SK-N-MC (cell line): Measurements from ENCODE around the gene CRIM1.

ENCODE experiments used
- EZH2 ChIP-seq: fragments of 200-600 bp; sonication (generic); IDR thresholded peaks from one replicate; pipeline ENCODE4 v1.6.1; 2017; ENCODE audit warnings: antibody characterized with exemption
- POLR2AphosphoS5 ChIP-seq: IDR thresholded peaks from 2 replicates; pipeline ENCODE4 v1.6.1; 2012; ENCODE audit warnings: mild to moderate bottlenecking, low read depth, low read length, borderline replicate concordance

DNA sequence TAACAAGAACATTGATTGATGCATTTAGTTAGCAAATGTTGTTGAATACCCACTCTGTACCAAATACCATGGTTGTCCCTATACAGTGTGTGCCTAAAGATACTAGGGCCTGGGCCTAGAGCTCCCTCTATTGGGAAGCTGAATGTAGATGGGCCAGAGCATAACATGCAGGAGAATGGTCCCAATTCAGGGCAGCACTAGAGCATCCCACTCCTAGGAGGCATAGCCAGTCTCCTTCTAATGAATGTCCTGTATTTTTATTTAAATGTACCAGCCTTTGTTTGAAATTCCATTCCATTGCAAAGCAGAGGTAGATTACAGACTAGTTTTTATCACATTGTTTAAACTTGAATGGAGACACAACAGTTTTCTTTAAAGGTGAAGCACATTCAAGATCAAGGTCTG lies 151.8 kb downstream of the CRIM1 start:
- no peak for TF ChIP-seq EZH2
- TF ChIP-seq POLR2AphosphoS5: no peak
